Fibroblast of skin of abdomen (primary cell): ENCODE measurements around the gene DCLK3. TPM values are rescaled to one million over a fixed set of nuclear protein-coding genes. Genes with fewer than 3 reads are reported as not detected.

Source experiments
- DNase-seq: peaks from one replicate; pipeline ENCODE4 v3.0.0-alpha.2; 2013
- polyA plus RNA-seq, 2 experiments: library from polyadenylated mRNA; unstranded; fragments of 120-200 nt; gene quantifications; one replicate each; pipeline ENCODE4 v1.2.1, GENCODE V29; 2013; ENCODE audit not compliant: insufficient read length in 2 of 2

DCLK3 gene
- 0.03 TPM for polyA plus RNA-seq (2013, experiment 1 of 2; ENCODE audit: insufficient read length)
- polyA plus RNA-seq (2013, experiment 2 of 2; ENCODE audit: insufficient read length): 0.04 TPM

- DNase-seq: no peak
These were observed at the start of gene DCLK3 for GRCh38 chr3:36763850-36764703. TSS of gene DCLK3 (minus strand) at chr3:36764553. CDS start at chr3:36764263, 290 bp downstream.

- no peak for DNase-seq
These were observed 49.0 kb upstream of the DCLK3 start for GRCh38 chr3:36813305-36813704.

- no peak for DNase-seq
These were observed 47.9 kb upstream of the DCLK3 start for GRCh38 chr3:36812240-36812639.

GRCh38 chr3:36811768-36812167 is 47.4 kb upstream of the DCLK3 start:
- DNase-seq: no peak

- DNase-seq: no peak
These were observed 40.1 kb upstream of the DCLK3 start for GRCh38 chr3:36804295-36805055.

- no peak for DNase-seq
These were observed 38.9 kb upstream of the DCLK3 start for GRCh38 chr3:36803091-36803791.

GRCh38 chr3:36800533-36801116 is 36.3 kb upstream of the DCLK3 start:
- DNase-seq: no peak

- peak; percentile 24 for DNase-seq
These were observed 32.5 kb upstream of the DCLK3 start for GRCh38 chr3:36796881-36797280.

- DNase-seq: no peak
These were observed 31.8 kb upstream of the DCLK3 start for GRCh38 chr3:36796161-36796560.

GRCh38 chr3:36795622-36796021 is 31.3 kb upstream of the DCLK3 start:
- no peak for DNase-seq

- DNase-seq: peak; percentile 26
These were observed 28.0 kb upstream of the DCLK3 start for GRCh38 chr3:36792342-36792741.

GRCh38 chr3:36790765-36791164 is 26.4 kb upstream of the DCLK3 start:
- DNase-seq: no peak

- no peak for DNase-seq
These were observed 22.9 kb upstream of the DCLK3 start for GRCh38 chr3:36786921-36787890.

- peak; percentile 25 for DNase-seq
These were observed 19.8 kb upstream of the DCLK3 start for GRCh38 chr3:36784138-36784635.

GRCh38 chr3:36777424-36778218 is 13.3 kb upstream of the DCLK3 start:
- no peak for DNase-seq

- DNase-seq: no peak
These were observed 12.1 kb upstream of the DCLK3 start for GRCh38 chr3:36776436-36776835.

- peak; percentile 38 for DNase-seq
These were observed 9.7 kb upstream of the DCLK3 start for GRCh38 chr3:36774052-36774451.

- no peak for DNase-seq
These were observed 7.6 kb upstream of the DCLK3 start for GRCh38 chr3:36771931-36772330.

GRCh38 chr3:36769926-36770325 is 5.6 kb upstream of the DCLK3 start:
- no peak for DNase-seq

- no peak for DNase-seq
These were observed 751 bp upstream of the DCLK3 start for GRCh38 chr3:36765104-36765503.
